ENCODE measurements around the gene ACSF2. TPM values are rescaled to one million over a fixed set of nuclear protein-coding genes. Genes with fewer than 3 reads are reported as not detected.
A peak's percentile ranks its signal among the peaks of the same experiment; 100 is the strongest.

ACSF2 gene
- total and polyA plus RNA-seq, 2 of the 13 experiments (the other 11 are each of a cell fraction or from before 2014, with no cell fraction given), result 87.3 to 109 TPM

DNA sequence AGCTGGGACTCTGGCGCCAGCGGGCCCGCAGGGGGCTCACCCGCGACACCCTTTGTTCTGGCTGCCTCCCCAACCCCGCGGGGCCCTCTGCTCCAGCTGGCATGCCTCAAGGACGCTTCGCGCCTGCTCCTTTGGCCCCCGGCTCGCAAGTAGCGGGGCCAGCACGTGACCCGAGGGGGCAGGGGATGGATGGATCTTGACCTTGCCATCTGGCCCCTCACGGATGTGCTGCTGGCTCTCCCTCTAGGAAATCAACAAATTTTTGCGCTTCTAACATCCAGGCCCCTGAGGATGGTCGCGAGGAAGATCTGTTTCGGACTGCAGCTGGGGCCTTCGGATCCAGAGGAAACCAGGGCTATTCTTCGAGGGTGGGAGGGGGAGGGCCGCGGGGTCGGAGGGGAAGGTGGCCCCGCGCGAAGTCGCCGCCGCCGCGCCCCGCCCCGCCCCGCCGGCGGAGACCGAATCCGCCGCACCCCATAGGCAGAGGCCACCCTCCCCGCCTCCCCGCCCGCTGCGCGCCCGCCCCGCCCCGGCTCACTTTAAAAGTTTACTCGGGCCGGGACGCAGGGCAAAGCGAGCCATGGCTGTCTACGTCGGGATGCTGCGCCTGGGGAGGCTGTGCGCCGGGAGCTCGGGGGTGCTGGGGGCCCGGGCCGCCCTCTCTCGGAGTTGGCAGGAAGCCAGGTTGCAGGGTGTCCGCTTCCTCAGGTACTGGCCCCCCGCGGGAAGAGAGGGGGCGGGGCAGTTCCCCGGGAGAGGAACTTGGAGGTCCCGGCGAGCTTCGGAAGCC is at the start of gene ACSF2 (continued):
- TF ChIP-seq ZZZ3 (CRISPR knock-in tag; IDR thresholded peaks at IDR 0.05; ENCODE audit: borderline replicate concordance) (peak; percentile 16; the same call in 1 of the 2 replicates), ZNF205 (CRISPR knock-in tag; IDR thresholded peaks at IDR 0.05) (peak; percentile 42; the same call in 1 of the 2 replicates), ZNF615 (CRISPR knock-in tag; IDR thresholded peaks at IDR 0.05; ENCODE audit: borderline replicate concordance) (no peak), KDM5B (CRISPR knock-in tag; IDR thresholded peaks at IDR 0.05; ENCODE audit: borderline replicate concordance) (peak; percentile 74; the same call in 1 of the 2 replicates), EP300 (IDR thresholded peaks at IDR 0.05; ENCODE audit: low read depth in 2 of 2, low read length in 2 of 2) (0 out of 4 replicates have a peak, but pooled peaks of 1 of the 2 experiments have one; percentile 13), EP300 (CRISPR knock-in tag; IDR thresholded peaks at IDR 0.05; ENCODE audit: borderline replicate concordance) (0 out of 2 replicates have a peak, but pooled peaks have one; percentile 21), NFE2L1 (CRISPR knock-in tag; IDR thresholded peaks at IDR 0.05; ENCODE audit: borderline replicate concordance) (peak; percentile 54; the same call in 1 of the 2 replicates), TAF1 (CRISPR knock-in tag; IDR thresholded peaks at IDR 0.05) (peak; percentile 75), HDAC1 (CRISPR knock-in tag; IDR thresholded peaks at IDR 0.05) (peak; percentile 17; the same call in 1 of the 2 replicates), KDM3A (CRISPR knock-in tag; IDR thresholded peaks at IDR 0.05; ENCODE audit: low read depth) (0 out of 2 replicates have a peak, but pooled peaks have one; percentile 40), HMG20A (CRISPR knock-in tag; IDR thresholded peaks at IDR 0.05; ENCODE audit: borderline replicate concordance) (no peak), ZNF841 (CRISPR knock-in tag; IDR thresholded peaks at IDR 0.05; ENCODE audit: borderline replicate concordance) (no peak)
- TF ChIP-seq, protein P1, sequence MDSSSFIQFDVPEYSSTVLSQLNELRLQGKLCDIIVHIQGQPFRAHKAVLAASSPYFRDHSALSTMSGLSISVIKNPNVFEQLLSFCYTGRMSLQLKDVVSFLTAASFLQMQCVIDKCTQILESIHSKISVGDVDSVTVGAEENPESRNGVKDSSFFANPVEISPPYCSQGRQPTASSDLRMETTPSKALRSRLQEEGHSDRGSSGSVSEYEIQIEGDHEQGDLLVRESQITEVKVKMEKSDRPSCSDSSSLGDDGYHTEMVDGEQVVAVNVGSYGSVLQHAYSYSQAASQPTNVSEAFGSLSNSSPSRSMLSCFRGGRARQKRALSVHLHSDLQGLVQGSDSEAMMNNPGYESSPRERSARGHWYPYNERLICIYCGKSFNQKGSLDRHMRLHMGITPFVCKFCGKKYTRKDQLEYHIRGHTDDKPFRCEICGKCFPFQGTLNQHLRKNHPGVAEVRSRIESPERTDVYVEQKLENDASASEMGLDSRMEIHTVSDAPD (CRISPR knock-in tag; IDR thresholded peaks at IDR 0.05), result 0 out of 2 replicates have a peak, but pooled peaks have one; percentile 15
- TF ChIP-seq, protein P2, sequence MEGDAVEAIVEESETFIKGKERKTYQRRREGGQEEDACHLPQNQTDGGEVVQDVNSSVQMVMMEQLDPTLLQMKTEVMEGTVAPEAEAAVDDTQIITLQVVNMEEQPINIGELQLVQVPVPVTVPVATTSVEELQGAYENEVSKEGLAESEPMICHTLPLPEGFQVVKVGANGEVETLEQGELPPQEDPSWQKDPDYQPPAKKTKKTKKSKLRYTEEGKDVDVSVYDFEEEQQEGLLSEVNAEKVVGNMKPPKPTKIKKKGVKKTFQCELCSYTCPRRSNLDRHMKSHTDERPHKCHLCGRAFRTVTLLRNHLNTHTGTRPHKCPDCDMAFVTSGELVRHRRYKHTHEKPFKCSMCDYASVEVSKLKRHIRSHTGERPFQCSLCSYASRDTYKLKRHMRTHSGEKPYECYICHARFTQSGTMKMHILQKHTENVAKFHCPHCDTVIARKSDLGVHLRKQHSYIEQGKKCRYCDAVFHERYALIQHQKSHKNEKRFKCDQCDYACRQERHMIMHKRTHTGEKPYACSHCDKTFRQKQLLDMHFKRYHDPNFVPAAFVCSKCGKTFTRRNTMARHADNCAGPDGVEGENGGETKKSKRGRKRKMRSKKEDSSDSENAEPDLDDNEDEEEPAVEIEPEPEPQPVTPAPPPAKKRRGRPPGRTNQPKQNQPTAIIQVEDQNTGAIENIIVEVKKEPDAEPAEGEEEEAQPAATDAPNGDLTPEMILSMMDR (CRISPR knock-in tag; IDR thresholded peaks at IDR 0.05), result peak; percentile 38
- TF ChIP-seq, protein P3, sequence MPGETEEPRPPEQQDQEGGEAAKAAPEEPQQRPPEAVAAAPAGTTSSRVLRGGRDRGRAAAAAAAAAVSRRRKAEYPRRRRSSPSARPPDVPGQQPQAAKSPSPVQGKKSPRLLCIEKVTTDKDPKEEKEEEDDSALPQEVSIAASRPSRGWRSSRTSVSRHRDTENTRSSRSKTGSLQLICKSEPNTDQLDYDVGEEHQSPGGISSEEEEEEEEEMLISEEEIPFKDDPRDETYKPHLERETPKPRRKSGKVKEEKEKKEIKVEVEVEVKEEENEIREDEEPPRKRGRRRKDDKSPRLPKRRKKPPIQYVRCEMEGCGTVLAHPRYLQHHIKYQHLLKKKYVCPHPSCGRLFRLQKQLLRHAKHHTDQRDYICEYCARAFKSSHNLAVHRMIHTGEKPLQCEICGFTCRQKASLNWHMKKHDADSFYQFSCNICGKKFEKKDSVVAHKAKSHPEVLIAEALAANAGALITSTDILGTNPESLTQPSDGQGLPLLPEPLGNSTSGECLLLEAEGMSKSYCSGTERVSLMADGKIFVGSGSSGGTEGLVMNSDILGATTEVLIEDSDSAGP (CRISPR knock-in tag; IDR thresholded peaks at IDR 0.05; ENCODE audit: borderline replicate concordance), result peak; percentile 13; the same call in 1 of the 2 replicates
- TF ChIP-seq, protein P4, sequence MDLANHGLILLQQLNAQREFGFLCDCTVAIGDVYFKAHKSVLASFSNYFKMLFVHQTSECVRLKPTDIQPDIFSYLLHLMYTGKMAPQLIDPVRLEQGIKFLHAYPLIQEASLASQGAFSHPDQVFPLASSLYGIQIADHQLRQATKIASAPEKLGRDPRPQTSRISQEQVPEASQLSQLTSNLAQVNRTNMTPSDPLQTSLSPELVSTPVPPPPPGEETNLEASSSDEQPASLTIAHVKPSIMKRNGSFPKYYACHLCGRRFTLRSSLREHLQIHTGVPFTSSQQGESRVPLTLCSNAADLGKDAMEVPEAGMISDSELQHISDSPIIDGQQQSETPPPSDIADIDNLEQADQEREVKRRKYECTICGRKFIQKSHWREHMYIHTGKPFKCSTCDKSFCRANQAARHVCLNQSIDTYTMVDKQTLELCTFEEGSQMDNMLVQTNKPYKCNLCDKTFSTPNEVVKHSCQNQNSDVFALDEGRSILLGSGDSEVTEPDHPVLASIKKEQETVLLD (CRISPR knock-in tag; IDR thresholded peaks at IDR 0.05; ENCODE audit: low read depth), result peak; percentile 71
- TF ChIP-seq, protein P5, sequence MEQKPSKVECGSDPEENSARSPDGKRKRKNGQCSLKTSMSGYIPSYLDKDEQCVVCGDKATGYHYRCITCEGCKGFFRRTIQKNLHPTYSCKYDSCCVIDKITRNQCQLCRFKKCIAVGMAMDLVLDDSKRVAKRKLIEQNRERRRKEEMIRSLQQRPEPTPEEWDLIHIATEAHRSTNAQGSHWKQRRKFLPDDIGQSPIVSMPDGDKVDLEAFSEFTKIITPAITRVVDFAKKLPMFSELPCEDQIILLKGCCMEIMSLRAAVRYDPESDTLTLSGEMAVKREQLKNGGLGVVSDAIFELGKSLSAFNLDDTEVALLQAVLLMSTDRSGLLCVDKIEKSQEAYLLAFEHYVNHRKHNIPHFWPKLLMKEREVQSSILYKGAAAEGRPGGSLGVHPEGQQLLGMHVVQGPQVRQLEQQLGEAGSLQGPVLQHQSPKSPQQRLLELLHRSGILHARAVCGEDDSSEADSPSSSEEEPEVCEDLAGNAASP (CRISPR knock-in tag; IDR thresholded peaks at IDR 0.05; ENCODE audit: borderline replicate concordance), result peak; percentile 44; the same call in 1 of the 2 replicates

All from HepG2 (cell line).